WTC11 (cell line): Measurements from ENCODE around the gene CCL13.

ENCODE experiments used
- CREB1 ChIP-seq: sonication (generic); formaldehyde crosslinking; IDR thresholded peaks from 2 replicates; pipeline ENCODE4 v1.8.0; 2023; ENCODE audit warnings: mild to moderate bottlenecking, missing genetic modification reagents
- CREM ChIP-seq: sonication (generic); formaldehyde crosslinking; IDR thresholded peaks from 2 replicates; pipeline ENCODE4 v1.8.1; 2022; ENCODE audit warnings: mild to moderate bottlenecking, missing genetic modification reagents, moderate library complexity
- TEAD1 ChIP-seq: sonication (generic); formaldehyde crosslinking; IDR thresholded peaks from 2 replicates; pipeline ENCODE4 v1.8.0; 2022; ENCODE audit warnings: mild to moderate bottlenecking, missing genetic modification reagents
- TEAD4 ChIP-seq: sonication (generic); formaldehyde crosslinking; IDR thresholded peaks from 2 replicates; pipeline ENCODE4 v1.8.0; 2022; ENCODE audit warnings: mild to moderate bottlenecking, missing genetic modification reagents
- ZNF138 ChIP-seq: sonication (generic); formaldehyde crosslinking; conservative IDR thresholded peaks from 2 replicates; pipeline ENCODE4 v1.8.1; 2022; ENCODE audit warnings: mild to moderate bottlenecking, moderate library complexity, missing genetic modification reagents
- ZNF263 ChIP-seq: sonication (generic); formaldehyde crosslinking; IDR thresholded peaks from 2 replicates; pipeline ENCODE4 v1.8.1; 2022; ENCODE audit warnings: low read depth, mild to moderate bottlenecking, moderate library complexity, missing genetic modification reagents
- TF ChIP-seq, protein P1 (sequence below): fragments of 200-600 bp; IDR thresholded peaks from 2 replicates; pipeline ENCODE4 v1.8.0; 2022; ENCODE audit warnings: antibody characterized with exemption
- TF ChIP-seq, protein P2 (sequence below): sonication (generic); formaldehyde crosslinking; IDR thresholded peaks from 2 replicates; pipeline ENCODE4 v1.8.1; 2022; ENCODE audit warnings: low read depth, mild to moderate bottlenecking, moderate library complexity, missing genetic modification reagents, borderline replicate concordance
- TF ChIP-seq, protein P3 (sequence below): sonication (generic); formaldehyde crosslinking; IDR thresholded peaks from 2 replicates; pipeline ENCODE4 v1.8.0; 2022; ENCODE audit warnings: mild to moderate bottlenecking, missing genetic modification reagents
- TF ChIP-seq, protein P4 (sequence below): sonication (generic); formaldehyde crosslinking; IDR thresholded peaks from 2 replicates; pipeline ENCODE4 v1.8.1; 2023; ENCODE audit warnings: mild to moderate bottlenecking, missing genetic modification reagents, moderate library complexity
- TF ChIP-seq, protein P5 (sequence below): sonication (generic); formaldehyde crosslinking; IDR thresholded peaks from 2 replicates; pipeline ENCODE4 v1.8.1; 2022; ENCODE audit warnings: low read depth, missing genetic modification reagents, borderline replicate concordance
- TF ChIP-seq, protein P6 (sequence below): sonication (generic); formaldehyde crosslinking; IDR thresholded peaks from 2 replicates; pipeline ENCODE4 v1.8.1; 2023; ENCODE audit warnings: mild to moderate bottlenecking, missing genetic modification reagents
- TF ChIP-seq, protein P7 (sequence below): sonication (generic); formaldehyde crosslinking; IDR thresholded peaks from 2 replicates; pipeline ENCODE4 v1.8.1; 2022; ENCODE audit warnings: mild to moderate bottlenecking, missing genetic modification reagents, moderate library complexity, borderline replicate concordance

DNA sequence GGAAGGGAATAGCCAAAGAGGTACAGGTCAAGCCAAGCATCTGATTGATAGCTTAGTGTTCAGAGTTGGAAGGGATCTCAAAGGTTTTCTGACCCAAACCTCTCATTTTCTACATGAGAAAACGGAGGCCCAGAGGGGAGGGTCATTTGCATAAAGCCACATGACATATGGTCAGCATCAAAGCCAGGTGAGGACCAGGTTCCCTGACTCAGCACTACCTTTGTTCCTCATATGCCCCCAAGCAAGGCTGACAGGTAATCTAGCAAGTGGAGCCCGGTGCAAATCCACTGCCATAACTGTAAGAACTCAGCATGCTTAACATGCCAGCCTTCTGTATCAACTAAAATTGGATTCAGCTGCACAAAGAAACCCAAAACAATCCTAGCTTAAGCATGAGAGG lies 35.0 kb downstream of the CCL13 start:
- TF ChIP-seq, protein P1, sequence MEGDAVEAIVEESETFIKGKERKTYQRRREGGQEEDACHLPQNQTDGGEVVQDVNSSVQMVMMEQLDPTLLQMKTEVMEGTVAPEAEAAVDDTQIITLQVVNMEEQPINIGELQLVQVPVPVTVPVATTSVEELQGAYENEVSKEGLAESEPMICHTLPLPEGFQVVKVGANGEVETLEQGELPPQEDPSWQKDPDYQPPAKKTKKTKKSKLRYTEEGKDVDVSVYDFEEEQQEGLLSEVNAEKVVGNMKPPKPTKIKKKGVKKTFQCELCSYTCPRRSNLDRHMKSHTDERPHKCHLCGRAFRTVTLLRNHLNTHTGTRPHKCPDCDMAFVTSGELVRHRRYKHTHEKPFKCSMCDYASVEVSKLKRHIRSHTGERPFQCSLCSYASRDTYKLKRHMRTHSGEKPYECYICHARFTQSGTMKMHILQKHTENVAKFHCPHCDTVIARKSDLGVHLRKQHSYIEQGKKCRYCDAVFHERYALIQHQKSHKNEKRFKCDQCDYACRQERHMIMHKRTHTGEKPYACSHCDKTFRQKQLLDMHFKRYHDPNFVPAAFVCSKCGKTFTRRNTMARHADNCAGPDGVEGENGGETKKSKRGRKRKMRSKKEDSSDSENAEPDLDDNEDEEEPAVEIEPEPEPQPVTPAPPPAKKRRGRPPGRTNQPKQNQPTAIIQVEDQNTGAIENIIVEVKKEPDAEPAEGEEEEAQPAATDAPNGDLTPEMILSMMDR, result no peak
- TF ChIP-seq TEAD4 (CRISPR knock-in tag) (no peak), CREB1 (no peak), CREM (CRISPR knock-in tag) (no peak), ZNF263 (CRISPR knock-in tag) (no peak), ZNF138 (CRISPR knock-in tag) (no peak), TEAD1 (no peak)
- TF ChIP-seq, protein P2, sequence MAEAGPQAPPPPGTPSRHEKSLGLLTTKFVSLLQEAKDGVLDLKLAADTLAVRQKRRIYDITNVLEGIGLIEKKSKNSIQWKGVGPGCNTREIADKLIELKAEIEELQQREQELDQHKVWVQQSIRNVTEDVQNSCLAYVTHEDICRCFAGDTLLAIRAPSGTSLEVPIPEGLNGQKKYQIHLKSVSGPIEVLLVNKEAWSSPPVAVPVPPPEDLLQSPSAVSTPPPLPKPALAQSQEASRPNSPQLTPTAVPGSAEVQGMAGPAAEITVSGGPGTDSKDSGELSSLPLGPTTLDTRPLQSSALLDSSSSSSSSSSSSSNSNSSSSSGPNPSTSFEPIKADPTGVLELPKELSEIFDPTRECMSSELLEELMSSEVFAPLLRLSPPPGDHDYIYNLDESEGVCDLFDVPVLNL (CRISPR knock-in tag), result no peak
- TF ChIP-seq, protein P3, sequence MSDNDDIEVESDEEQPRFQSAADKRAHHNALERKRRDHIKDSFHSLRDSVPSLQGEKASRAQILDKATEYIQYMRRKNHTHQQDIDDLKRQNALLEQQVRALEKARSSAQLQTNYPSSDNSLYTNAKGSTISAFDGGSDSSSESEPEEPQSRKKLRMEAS (CRISPR knock-in tag), result no peak
- TF ChIP-seq, protein P4, sequence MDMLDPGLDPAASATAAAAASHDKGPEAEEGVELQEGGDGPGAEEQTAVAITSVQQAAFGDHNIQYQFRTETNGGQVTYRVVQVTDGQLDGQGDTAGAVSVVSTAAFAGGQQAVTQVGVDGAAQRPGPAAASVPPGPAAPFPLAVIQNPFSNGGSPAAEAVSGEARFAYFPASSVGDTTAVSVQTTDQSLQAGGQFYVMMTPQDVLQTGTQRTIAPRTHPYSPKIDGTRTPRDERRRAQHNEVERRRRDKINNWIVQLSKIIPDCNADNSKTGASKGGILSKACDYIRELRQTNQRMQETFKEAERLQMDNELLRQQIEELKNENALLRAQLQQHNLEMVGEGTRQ (CRISPR knock-in tag), result no peak
- TF ChIP-seq, protein P5, sequence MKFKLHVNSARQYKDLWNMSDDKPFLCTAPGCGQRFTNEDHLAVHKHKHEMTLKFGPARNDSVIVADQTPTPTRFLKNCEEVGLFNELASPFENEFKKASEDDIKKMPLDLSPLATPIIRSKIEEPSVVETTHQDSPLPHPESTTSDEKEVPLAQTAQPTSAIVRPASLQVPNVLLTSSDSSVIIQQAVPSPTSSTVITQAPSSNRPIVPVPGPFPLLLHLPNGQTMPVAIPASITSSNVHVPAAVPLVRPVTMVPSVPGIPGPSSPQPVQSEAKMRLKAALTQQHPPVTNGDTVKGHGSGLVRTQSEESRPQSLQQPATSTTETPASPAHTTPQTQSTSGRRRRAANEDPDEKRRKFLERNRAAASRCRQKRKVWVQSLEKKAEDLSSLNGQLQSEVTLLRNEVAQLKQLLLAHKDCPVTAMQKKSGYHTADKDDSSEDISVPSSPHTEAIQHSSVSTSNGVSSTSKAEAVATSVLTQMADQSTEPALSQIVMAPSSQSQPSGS (CRISPR knock-in tag), result no peak
- TF ChIP-seq, protein P6, sequence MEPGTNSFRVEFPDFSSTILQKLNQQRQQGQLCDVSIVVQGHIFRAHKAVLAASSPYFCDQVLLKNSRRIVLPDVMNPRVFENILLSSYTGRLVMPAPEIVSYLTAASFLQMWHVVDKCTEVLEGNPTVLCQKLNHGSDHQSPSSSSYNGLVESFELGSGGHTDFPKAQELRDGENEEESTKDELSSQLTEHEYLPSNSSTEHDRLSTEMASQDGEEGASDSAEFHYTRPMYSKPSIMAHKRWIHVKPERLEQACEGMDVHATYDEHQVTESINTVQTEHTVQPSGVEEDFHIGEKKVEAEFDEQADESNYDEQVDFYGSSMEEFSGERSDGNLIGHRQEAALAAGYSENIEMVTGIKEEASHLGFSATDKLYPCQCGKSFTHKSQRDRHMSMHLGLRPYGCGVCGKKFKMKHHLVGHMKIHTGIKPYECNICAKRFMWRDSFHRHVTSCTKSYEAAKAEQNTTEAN (CRISPR knock-in tag), result no peak
- TF ChIP-seq, protein P7, sequence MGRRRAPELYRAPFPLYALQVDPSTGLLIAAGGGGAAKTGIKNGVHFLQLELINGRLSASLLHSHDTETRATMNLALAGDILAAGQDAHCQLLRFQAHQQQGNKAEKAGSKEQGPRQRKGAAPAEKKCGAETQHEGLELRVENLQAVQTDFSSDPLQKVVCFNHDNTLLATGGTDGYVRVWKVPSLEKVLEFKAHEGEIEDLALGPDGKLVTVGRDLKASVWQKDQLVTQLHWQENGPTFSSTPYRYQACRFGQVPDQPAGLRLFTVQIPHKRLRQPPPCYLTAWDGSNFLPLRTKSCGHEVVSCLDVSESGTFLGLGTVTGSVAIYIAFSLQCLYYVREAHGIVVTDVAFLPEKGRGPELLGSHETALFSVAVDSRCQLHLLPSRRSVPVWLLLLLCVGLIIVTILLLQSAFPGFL (CRISPR knock-in tag), result no peak
